Measurements from ENCODE around the gene NECAB2.

The NECAB2 gene

GRCh38 chr16:83972256-83973008, 4.4 kb downstream of the NECAB2 start:
- TF ChIP-seq, protein P1, sequence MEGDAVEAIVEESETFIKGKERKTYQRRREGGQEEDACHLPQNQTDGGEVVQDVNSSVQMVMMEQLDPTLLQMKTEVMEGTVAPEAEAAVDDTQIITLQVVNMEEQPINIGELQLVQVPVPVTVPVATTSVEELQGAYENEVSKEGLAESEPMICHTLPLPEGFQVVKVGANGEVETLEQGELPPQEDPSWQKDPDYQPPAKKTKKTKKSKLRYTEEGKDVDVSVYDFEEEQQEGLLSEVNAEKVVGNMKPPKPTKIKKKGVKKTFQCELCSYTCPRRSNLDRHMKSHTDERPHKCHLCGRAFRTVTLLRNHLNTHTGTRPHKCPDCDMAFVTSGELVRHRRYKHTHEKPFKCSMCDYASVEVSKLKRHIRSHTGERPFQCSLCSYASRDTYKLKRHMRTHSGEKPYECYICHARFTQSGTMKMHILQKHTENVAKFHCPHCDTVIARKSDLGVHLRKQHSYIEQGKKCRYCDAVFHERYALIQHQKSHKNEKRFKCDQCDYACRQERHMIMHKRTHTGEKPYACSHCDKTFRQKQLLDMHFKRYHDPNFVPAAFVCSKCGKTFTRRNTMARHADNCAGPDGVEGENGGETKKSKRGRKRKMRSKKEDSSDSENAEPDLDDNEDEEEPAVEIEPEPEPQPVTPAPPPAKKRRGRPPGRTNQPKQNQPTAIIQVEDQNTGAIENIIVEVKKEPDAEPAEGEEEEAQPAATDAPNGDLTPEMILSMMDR (IDR thresholded peaks at IDR 0.05): no peak
- intact Hi-C loops (cut with DNase I; ENCODE audit: low total_unique reads): no loop called here

DNA sequence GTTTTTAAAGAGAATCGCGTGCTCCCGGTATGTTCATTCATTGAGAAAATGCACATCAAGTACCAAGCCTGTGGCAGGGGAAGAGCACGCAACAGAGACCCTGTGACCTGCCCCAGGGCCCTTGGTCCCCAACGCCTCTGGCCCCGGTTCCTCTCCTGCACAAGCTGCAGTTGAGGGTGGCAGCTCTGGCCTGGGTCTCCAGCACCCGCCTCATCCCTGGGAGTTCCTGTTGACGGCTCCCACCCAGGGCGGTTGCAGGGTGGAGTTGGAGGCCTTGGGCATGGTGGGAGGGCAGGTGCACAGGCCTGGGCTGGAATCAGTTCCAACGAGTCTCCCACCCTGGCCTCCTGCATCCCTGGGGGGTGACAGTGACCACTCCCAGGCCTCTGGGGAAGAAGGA, 5.0 kb downstream of the NECAB2 start:
- intact Hi-C loops (cut with DNase I; ENCODE audit: low total_unique reads): no loop called here
- no peak for DNase-seq
- H3K4me1 ChIP-seq: peaks cover 0 to 9% (median 6%) of the 10 kb centered on the region in 4 donors

More at GRCh38 chr16:83972256-83973008, 4.4 kb downstream of the NECAB2 start:
- DNase-seq: no peak
- H3K27ac ChIP-seq: no peak overlapping the region
- no peaks in the 10 kb centered on the region for H3K36me3 ChIP-seq
- peaks cover 0 to 2% (median 0%) of the 10 kb centered on the region in 3 donors for H3K9me3 ChIP-seq
- peaks cover 0 to 33% of the 10 kb centered on the region in 2 donors for H3K27me3 ChIP-seq
- peaks cover 0 to 12% (median 10%) of the 10 kb centered on the region in 4 donors for H3K4me1 ChIP-seq
- H3K4me3 ChIP-seq: no peak overlapping the region

DNA sequence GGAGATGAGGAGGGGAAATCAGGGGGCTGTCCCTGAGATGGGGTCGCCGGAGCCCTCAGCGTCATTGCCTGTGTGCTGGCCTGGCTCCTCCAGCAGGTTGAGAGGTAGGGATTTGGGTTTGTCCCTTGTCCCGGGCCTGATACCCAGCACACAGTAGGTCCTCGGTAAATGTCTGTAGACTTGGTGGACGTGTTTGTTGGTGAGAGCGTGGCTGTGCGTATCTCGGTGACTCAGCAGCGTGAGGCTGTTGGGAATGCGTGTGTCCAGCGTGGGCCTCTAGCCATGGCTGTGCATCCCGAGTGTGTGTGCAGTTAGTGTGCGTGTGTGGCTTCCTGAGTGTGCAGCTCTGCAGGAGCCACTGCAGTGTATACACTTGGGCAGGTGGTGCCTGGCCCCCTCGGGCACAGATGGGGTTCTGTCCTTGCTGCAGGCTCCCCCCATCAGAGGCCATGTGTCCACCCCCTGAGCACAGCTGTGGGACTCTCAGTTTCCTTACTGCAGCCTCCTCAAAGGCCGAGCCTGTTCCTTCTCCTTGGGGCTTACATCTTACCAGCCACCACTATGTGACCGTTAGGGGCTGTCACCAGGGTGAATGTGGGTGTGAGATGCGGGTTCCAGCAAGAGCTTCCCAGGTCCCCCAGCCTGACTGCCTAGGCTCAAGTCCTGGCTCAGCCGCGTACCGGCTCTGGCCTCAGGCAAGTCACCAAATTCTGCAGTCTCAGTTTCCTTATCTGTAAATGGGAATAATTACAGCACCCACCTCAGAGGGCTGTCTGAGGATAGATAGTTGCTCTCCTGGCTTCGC, 5.7 kb downstream of the NECAB2 start:
- no peak overlapping the region for H3K27ac ChIP-seq
- intact Hi-C loops (cut with DNase I; ENCODE audit: low total_unique reads): no loop called here

More for the DNA sequence above, 5.0 kb downstream of the NECAB2 start:
- Histone ChIP-seq H3K36me3 (no peaks in the 10 kb centered on the region), H3K27me3 (peaks cover 0 to 30% of the 10 kb centered on the region in 2 donors), H3K9me3 (peaks cover 0 to 6% (median 0%) of the 10 kb centered on the region in 3 donors), H3K27ac (no peak overlapping the region), H3K4me3 (no peak overlapping the region)
- TF ChIP-seq, protein P1 (IDR thresholded peaks at IDR 0.05): no peak

GRCh38 chr16:83974475-83974874, 6.4 kb downstream of the NECAB2 start:
- TF ChIP-seq, protein P1 (IDR thresholded peaks at IDR 0.05): no peak
- H3K27me3 ChIP-seq: peaks cover 0 to 19% of the 10 kb centered on the region in 2 donors
- H3K4me1 ChIP-seq: no peaks in the 10 kb centered on the region
- intact Hi-C loops (cut with DNase I; ENCODE audit: low total_unique reads): no loop called here
- no peak for DNase-seq
- peaks cover 0 to 12% (median 4%) of the 10 kb centered on the region in 3 donors for H3K9me3 ChIP-seq
- no peaks in the 10 kb centered on the region for H3K36me3 ChIP-seq
- no peak overlapping the region for H3K4me3 ChIP-seq
- no peak overlapping the region for H3K27ac ChIP-seq

More for the DNA sequence above, 5.7 kb downstream of the NECAB2 start:
- H3K4me3 ChIP-seq: no peak overlapping the region
- no peak for DNase-seq
- peaks cover 0 to 4% (median 3%) of the 10 kb centered on the region in 4 donors for H3K4me1 ChIP-seq
- TF ChIP-seq, protein P1 (IDR thresholded peaks at IDR 0.05): no peak
- H3K9me3 ChIP-seq: peaks cover 0 to 12% (median 0%) of the 10 kb centered on the region in 3 donors
- no peaks in the 10 kb centered on the region for H3K36me3 ChIP-seq
- H3K27me3 ChIP-seq: peaks cover 0 to 26% of the 10 kb centered on the region in 2 donors

- no peak overlapping the region for H3K27ac ChIP-seq
- H3K4me1 ChIP-seq: no peaks in the 10 kb centered on the region
- no peak overlapping the region for H3K4me3 ChIP-seq
- intact Hi-C loops (cut with DNase I; ENCODE audit: low total_unique reads): no loop called here
- TF ChIP-seq, protein P1 (IDR thresholded peaks at IDR 0.05): no peak
- no peaks in the 10 kb centered on the region for H3K36me3 ChIP-seq
- H3K9me3 ChIP-seq: peaks cover 0 to 12% (median 4%) of the 10 kb centered on the region in 3 donors
- peaks cover 0 to 9% of the 10 kb centered on the region in 2 donors for H3K27me3 ChIP-seq
- no peak for DNase-seq
Measured at GRCh38 chr16:83975590-83976260, 7.7 kb downstream of the NECAB2 start.

Data from tibial artery (tissue), 4 donors.